ENCODE data around the gene COBL. TPM values are rescaled to one million over a fixed set of nuclear protein-coding genes. Genes with fewer than 3 reads are reported as not detected.

COBL gene
- total RNA-seq, 1 experiment from 2014 or later, result 0.39 TPM

GRCh38 chr7:51321961-51322515 lies 5.4 kb upstream of the COBL start:
- no peaks in the 10 kb centered on the region for H3K4me1 ChIP-seq (ENCODE audit: control insufficient read depth, insufficient read depth, low read length)
- H3K36me3 ChIP-seq (ENCODE audit: control insufficient read depth, insufficient read depth, low read length), result no peaks in the 10 kb centered on the region
- intact Hi-C loops (cut with micrococcal nuclease; ENCODE audit: unreplicated experiment) (no loop called here), in situ Hi-C loops (cut with HindIII; ENCODE audit: low pct_unique_long_range_greater_than_20kb, low sequenced_read_pairs) (no loop called here)
- POLR2A ChIA-PET, result no interaction called here
- TF ChIP-seq POLR2AphosphoS5 (IDR thresholded peaks at IDR 0.05; ENCODE audit: low read depth, low read length) (no peak), CTCF (IDR thresholded peaks at IDR 0.05) (no peak), REST (IDR thresholded peaks at IDR 0.05; ENCODE audit: insufficient read depth in 1 of 2, low read depth in 2 of 2, low read length in 1 of 2) (no peak), TCF7L2 (IDR thresholded peaks at IDR 0.05; ENCODE audit: low read depth, low read length) (no peak), SIN3A (IDR thresholded peaks at IDR 0.05; ENCODE audit: borderline replicate concordance, insufficient read depth, low read depth, low read length) (no peak)
- no peak for ATAC-seq
- DNase-seq (ENCODE audit: low read depth, low spot score), result no peak
- H3K27me3 ChIP-seq (ENCODE audit: control insufficient read depth, insufficient read depth, low read length), result no peaks in the 10 kb centered on the region; the same call in 1 of the 2 replicates
- no peaks in the 10 kb centered on the region for H3K9me3 ChIP-seq (ENCODE audit: control insufficient read depth, insufficient read depth, low read depth, low read length)
- no peak overlapping the region for H3K27ac ChIP-seq (ENCODE audit: low read length)
- no TSS peak for BruUV-seq (replicated peaks)
- no peak overlapping the region for H3K4me3 ChIP-seq (ENCODE audit: low read depth in 2 of 2, low read length in 2 of 2)
- CTCF ChIA-PET, result no interaction called here

GRCh38 chr7:51318886-51319579 lies 2.4 kb upstream of the COBL start:
- TF ChIP-seq SIN3A (IDR thresholded peaks at IDR 0.05; ENCODE audit: borderline replicate concordance, insufficient read depth, low read depth, low read length) (no peak), CTCF (IDR thresholded peaks at IDR 0.05) (no peak), REST (IDR thresholded peaks at IDR 0.05; ENCODE audit: insufficient read depth in 1 of 2, low read depth in 2 of 2, low read length in 1 of 2) (no peak), POLR2AphosphoS5 (IDR thresholded peaks at IDR 0.05; ENCODE audit: low read depth, low read length) (no peak), TCF7L2 (IDR thresholded peaks at IDR 0.05; ENCODE audit: low read depth, low read length) (no peak)
- intact Hi-C loops (cut with micrococcal nuclease; ENCODE audit: unreplicated experiment), result no loop called here
- Histone ChIP-seq H3K27me3 (ENCODE audit: control insufficient read depth, insufficient read depth, low read length) (peaks cover 12% of the 10 kb centered on the region), H3K27ac (ENCODE audit: low read length) (no peak overlapping the region), H3K4me1 (ENCODE audit: control insufficient read depth, insufficient read depth, low read length) (no peaks in the 10 kb centered on the region; the same call in 1 of the 2 replicates), H3K4me3 (ENCODE audit: low read depth in 2 of 2, low read length in 2 of 2) (no peak overlapping the region), H3K9me3 (ENCODE audit: control insufficient read depth, insufficient read depth, low read depth, low read length) (no peaks in the 10 kb centered on the region), H3K36me3 (ENCODE audit: control insufficient read depth, insufficient read depth, low read length) (no peaks in the 10 kb centered on the region; the same call in 1 of the 2 replicates)
- CTCF ChIA-PET, result interaction anchor here (0.6 kb wide), 1 partner anchor 23 kb away, joined by 3 read pairs; no protein-coding TSS in a partner anchor
- no peak for ATAC-seq
- POLR2A ChIA-PET, result no interaction called here
- no TSS peak for BruUV-seq (replicated peaks)
- in situ Hi-C loops (cut with HindIII; ENCODE audit: low pct_unique_long_range_greater_than_20kb, low sequenced_read_pairs), result no loop called here
- DNase-seq (ENCODE audit: low read depth, low spot score), result no peak
